Heart left ventricle (tissue), 13 donors: Measurements from ENCODE around the gene PIGP.

Experiments used
- POLR2A ChIP-seq, 2 donors: fragments of 450-650 bp; IDR thresholded peaks; one replicate each; pipeline ENCODE4 v1.6.1; 2017; ENCODE audit warnings: antibody characterized with exemption in 2 of 2, mild to moderate bottlenecking in 2 of 2, moderate library complexity in 2 of 2
- TF ChIP-seq, protein P1 (sequence below), 12 donors: fragments of 200-600 bp; sonication (generic) in 4 of 12; IDR thresholded peaks; one replicate each; pipeline versions ENCODE4 v1.5.0 to v1.8.0; 2018 to 2022; ENCODE audit warnings: antibody characterized with exemption in 12 of 12, mild to moderate bottlenecking in 5 of 12
- donor health status: ischemic (EF 13 %, LVEDD 7.1; RV severe dilation, severe dysfunction).
- donor health status: DM: no; HTN: yes; CAD: no.
- donor health status: DM: no; HTN: no; CAD: no.
- donor health status: ischemic (EF 25% LVEDD 6.9; RV normal size, moderate dysfunction).
- donor health status: ischemic (EF 25% LVEDD 5.7; RV mildly dilated, moderate dysfunction).
- donor health status: ischemic (EF 35%, LVEDD 5.7; RV mildly dilated, moderate dysfunction).
- donor health status: nonischemic (EF 11% LVEDD 7.7; RV severe dilation, severe dysfunction).
- donor health status: DM: yes; HTN: yes; CAD: no.
- donor health status: PGD.
- donor health status: ischemic (EF 29% LVEDD 5.4; RV normal size, mild dysfunction).
- donor health status: nonischemic (EF 23%, LVEDD 6.1; RV moderate dilation, normal function).

GRCh38 chr21:37100316-37100715 lies 27.4 kb upstream of the PIGP start:
- TF ChIP-seq, protein P1, sequence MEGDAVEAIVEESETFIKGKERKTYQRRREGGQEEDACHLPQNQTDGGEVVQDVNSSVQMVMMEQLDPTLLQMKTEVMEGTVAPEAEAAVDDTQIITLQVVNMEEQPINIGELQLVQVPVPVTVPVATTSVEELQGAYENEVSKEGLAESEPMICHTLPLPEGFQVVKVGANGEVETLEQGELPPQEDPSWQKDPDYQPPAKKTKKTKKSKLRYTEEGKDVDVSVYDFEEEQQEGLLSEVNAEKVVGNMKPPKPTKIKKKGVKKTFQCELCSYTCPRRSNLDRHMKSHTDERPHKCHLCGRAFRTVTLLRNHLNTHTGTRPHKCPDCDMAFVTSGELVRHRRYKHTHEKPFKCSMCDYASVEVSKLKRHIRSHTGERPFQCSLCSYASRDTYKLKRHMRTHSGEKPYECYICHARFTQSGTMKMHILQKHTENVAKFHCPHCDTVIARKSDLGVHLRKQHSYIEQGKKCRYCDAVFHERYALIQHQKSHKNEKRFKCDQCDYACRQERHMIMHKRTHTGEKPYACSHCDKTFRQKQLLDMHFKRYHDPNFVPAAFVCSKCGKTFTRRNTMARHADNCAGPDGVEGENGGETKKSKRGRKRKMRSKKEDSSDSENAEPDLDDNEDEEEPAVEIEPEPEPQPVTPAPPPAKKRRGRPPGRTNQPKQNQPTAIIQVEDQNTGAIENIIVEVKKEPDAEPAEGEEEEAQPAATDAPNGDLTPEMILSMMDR (IDR thresholded peaks at IDR 0.05) = no peak
- TF ChIP-seq POLR2A (IDR thresholded peaks at IDR 0.05) = no peak
